Measurements from ENCODE around the gene GARIN3.
"Not testable (repeated sequence)": the region's sequence is repeated elsewhere in the genome, so short reads cannot be mapped to it uniquely, and the experiment has no call there.

The GARIN3 gene

GRCh38 chr5:157166214-157167213, at the start of gene GARIN3:
Gene GARIN3, minus strand, starts transcription at chr5:157166264. Its CDS starts 96 bp downstream, at chr5:157166168.
- no peak for DNase-seq (ENCODE audit: low read depth in 2 of 2)

- no peak for DNase-seq (ENCODE audit: low read depth in 2 of 2)
These were observed 49.6 kb upstream of the GARIN3 start for GRCh38 chr5:157215514-157216167.

- DNase-seq (ENCODE audit: low read depth in 2 of 2): no peak
These were observed 48.9 kb upstream of the GARIN3 start for GRCh38 chr5:157214861-157215513.

GRCh38 chr5:157214415-157214814, 48.4 kb upstream of the GARIN3 start:
- DNase-seq (ENCODE audit: low read depth in 2 of 2): no peak

- DNase-seq (ENCODE audit: low read depth in 2 of 2): no peak
These were observed 47.6 kb upstream of the GARIN3 start for GRCh38 chr5:157213527-157214243.

GRCh38 chr5:157212307-157212706, 46.2 kb upstream of the GARIN3 start:
- no peak for DNase-seq (ENCODE audit: low read depth in 2 of 2)

- DNase-seq (ENCODE audit: low read depth in 2 of 2): not testable (repeated sequence)
These were observed 44.6 kb upstream of the GARIN3 start for GRCh38 chr5:157210652-157211051.

- no peak for DNase-seq (ENCODE audit: low read depth in 2 of 2)
These were observed 39.6 kb upstream of the GARIN3 start for GRCh38 chr5:157205708-157206107.

GRCh38 chr5:157204765-157205164, 38.7 kb upstream of the GARIN3 start:
- DNase-seq (ENCODE audit: low read depth in 2 of 2): no peak

- no peak for DNase-seq (ENCODE audit: low read depth in 2 of 2)
These were observed 37.4 kb upstream of the GARIN3 start for GRCh38 chr5:157203417-157203816.

- no peak for DNase-seq (ENCODE audit: low read depth in 2 of 2)
These were observed 35.8 kb upstream of the GARIN3 start for GRCh38 chr5:157201857-157202256.

- DNase-seq (ENCODE audit: low read depth in 2 of 2): no peak
These were observed 32.4 kb upstream of the GARIN3 start for GRCh38 chr5:157198277-157198986.

- no peak for DNase-seq (ENCODE audit: low read depth in 2 of 2)
These were observed 31.0 kb upstream of the GARIN3 start for GRCh38 chr5:157197086-157197485.

- no peak for DNase-seq (ENCODE audit: low read depth in 2 of 2)
These were observed 30.0 kb upstream of the GARIN3 start for GRCh38 chr5:157196045-157196444.

GRCh38 chr5:157193699-157194424, 27.8 kb upstream of the GARIN3 start:
- no peak for DNase-seq (ENCODE audit: low read depth in 2 of 2)

GRCh38 chr5:157189223-157189622, 23.2 kb upstream of the GARIN3 start:
- no peak for DNase-seq (ENCODE audit: low read depth in 2 of 2)

GRCh38 chr5:157188270-157188669, 22.2 kb upstream of the GARIN3 start:
- DNase-seq (ENCODE audit: low read depth in 2 of 2): no peak

- no peak for DNase-seq (ENCODE audit: low read depth in 2 of 2)
These were observed 21.1 kb upstream of the GARIN3 start for GRCh38 chr5:157187046-157187754.

GRCh38 chr5:157186309-157187045, 20.4 kb upstream of the GARIN3 start:
- no peak for DNase-seq (ENCODE audit: low read depth in 2 of 2)
